Measurements from ENCODE around the gene KCTD10.
"Not testable (repeated sequence)": the region's sequence is repeated elsewhere in the genome, so short reads cannot be mapped to it uniquely, and the experiment has no call there.

Gene KCTD10

DNA sequence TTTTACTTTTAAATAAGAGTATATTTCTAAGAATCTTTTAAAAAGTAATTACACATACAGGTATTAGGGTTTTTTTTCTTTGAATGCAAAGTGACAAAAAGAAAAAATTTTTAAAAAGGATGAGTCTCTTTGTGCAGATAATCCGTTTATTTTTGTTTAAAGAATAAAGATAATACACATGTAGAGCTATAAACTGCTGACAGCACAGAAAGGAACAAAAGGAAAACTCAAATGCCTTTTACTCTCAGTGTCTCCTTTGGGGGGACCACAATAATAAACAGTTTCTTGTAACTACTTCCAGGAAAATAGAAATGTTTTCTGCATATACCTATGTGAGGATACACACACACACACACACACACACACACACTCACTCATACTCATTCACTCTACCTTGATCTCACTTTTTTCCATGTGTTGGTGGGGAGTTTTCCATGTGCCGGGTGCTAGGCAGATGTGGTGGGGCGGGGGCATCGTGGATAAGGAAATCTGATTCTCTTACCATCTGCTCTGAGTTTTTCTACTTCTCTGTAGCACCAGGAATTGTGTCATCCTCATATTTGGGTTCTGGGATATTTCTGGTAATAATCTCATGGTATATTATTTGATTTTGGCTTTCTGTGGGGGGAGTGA is 58.1 kb downstream of the KCTD10 start:
- no peak for DNase-seq (ENCODE audit: low spot score)

DNA sequence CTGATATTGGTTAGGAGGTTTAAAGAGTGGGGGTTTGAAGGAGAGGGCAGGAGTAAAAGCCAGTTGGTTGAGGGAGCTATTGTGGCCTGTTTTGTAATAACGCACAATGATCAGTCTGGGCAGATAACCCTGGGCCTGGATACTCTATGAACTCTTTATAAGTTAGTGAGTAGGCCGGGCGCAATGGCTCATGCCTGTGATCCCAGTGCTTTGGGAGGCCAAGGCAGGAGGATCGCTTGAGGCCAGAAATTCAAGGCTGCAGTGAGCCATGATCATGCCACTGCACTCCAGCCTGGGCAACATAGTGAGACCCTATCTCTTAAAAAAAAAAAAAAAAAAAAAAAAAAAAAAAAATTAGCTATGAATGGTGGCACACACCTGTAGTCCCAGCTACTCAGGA is 71.0 kb downstream of the KCTD10 start:
- DNase-seq (ENCODE audit: low spot score): not testable (repeated sequence)

DNA sequence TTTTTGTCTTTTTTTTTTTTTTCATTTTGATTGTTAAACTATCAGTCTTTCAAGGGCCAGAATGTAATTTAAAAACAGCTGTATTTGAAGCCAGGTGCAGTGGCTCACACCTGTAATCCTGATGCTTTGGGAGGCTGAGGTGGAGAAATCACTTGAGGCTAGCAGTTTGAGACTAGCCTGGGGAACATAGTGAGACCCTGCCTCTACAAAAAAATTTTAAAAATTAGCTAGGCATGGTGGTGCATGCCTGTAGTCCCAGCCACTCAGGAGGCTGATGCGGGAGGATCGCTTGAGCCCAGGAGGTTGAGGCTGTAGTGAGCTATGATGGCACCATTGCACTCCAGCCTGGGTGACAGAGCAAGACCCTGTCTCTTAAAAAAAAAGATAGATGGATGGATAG is 72.3 kb downstream of the KCTD10 start:
- not testable (repeated sequence) for DNase-seq (ENCODE audit: low spot score)
